Embryonic facial prominence (tissue), 1 donor: ENCODE results near the gene AZGP1.
A peak's percentile ranks its signal among the peaks of the same experiment; 100 is the strongest.
"Not testable (repeated sequence)": the region's sequence is repeated elsewhere in the genome, so short reads cannot be mapped to it uniquely, and the experiment has no call there.

ENCODE experiments used
- DNase-seq: peaks from one replicate; pipeline ENCODE4 v3.0.0-alpha.2; 2016; ENCODE audit errors: extremely low spot score

The AZGP1 gene

GRCh38 chr7:99952649-99953048, 23.2 kb downstream of the AZGP1 start:
- not testable (repeated sequence) for DNase-seq

GRCh38 chr7:99950819-99951218, 25.0 kb downstream of the AZGP1 start:
- not testable (repeated sequence) for DNase-seq

GRCh38 chr7:99949645-99950228, 26.1 kb downstream of the AZGP1 start:
- DNase-seq = no peak

GRCh38 chr7:99947608-99948007, 28.2 kb downstream of the AZGP1 start:
- no peak for DNase-seq

GRCh38 chr7:99944497-99945070, 31.2 kb downstream of the AZGP1 start:
- no peak for DNase-seq

- no peak for DNase-seq
Measured at GRCh38 chr7:99943641-99944496, 32.0 kb downstream of the AZGP1 start.

- no peak for DNase-seq
Measured at GRCh38 chr7:99938296-99938695, 37.5 kb downstream of the AZGP1 start.

- DNase-seq = not testable (repeated sequence)
Measured at GRCh38 chr7:99935009-99935408, 40.8 kb downstream of the AZGP1 start.

- no peak for DNase-seq
Measured at GRCh38 chr7:99930376-99930775, 45.5 kb downstream of the AZGP1 start.

- no peak for DNase-seq
Measured at GRCh38 chr7:99929730-99930053, 46.1 kb downstream of the AZGP1 start.

GRCh38 chr7:99928994-99929729, 46.7 kb downstream of the AZGP1 start, which contains the start of gene GJC3:
Gene GJC3 (minus strand): TSS chr7:99929620. CDS start chr7:99929620, 0 bp downstream.
- no peak for DNase-seq

- no peak for DNase-seq
Measured at GRCh38 chr7:99928188-99928587, 47.6 kb downstream of the AZGP1 start.

- no peak for DNase-seq
Measured at GRCh38 chr7:99927536-99927935, 48.3 kb downstream of the AZGP1 start.

- DNase-seq = no peak
Measured at GRCh38 chr7:99926321-99926720, 49.5 kb downstream of the AZGP1 start.

- DNase-seq = no peak
Measured at GRCh38 chr7:99923200-99923599, 52.6 kb downstream of the AZGP1 start.

GRCh38 chr7:99920149-99920548, 55.7 kb downstream of the AZGP1 start:
- no peak for DNase-seq

GRCh38 chr7:99919814-99920112, 56.1 kb downstream of the AZGP1 start:
- no peak for DNase-seq

- peak; percentile 56 for DNase-seq
Measured at GRCh38 chr7:99918959-99919813, 56.6 kb downstream of the AZGP1 start, which contains the start of gene TRIM4. Gene TRIM4 (minus strand): TSS chr7:99919530. CDS start chr7:99919401, 129 bp downstream.
